HepG2 (cell line): Measurements from ENCODE around the gene ARID5B. TPM values are rescaled to one million over a fixed set of nuclear protein-coding genes. Genes with fewer than 3 reads are reported as not detected.

Source experiments
- ATAC-seq: fragments of 200-7000 bp; cut with Tn5 transposase; 3 replicates; pipeline ENCODE4 v1.9.1; 2020; ENCODE audit warnings: mild to moderate bottlenecking, moderate library complexity
- BruUV-seq: library from RNA; stranded (reverse); fragments of 400-500 nt; replicated peaks from 2 replicates; lab custom pipeline; 2021; lab: Mats Ljungman, UMichigan
- CTCF ChIA-PET: fragments of 300-600 bp; formaldehyde crosslinking; extraction: SDS; loops from one replicate; lab custom pipeline; 2021; ENCODE audit warnings: low total read pairs, inconsistent platforms, low intra/inter-chr PET ratio; lab: Yijun Ruan, JAX
- POLR2A ChIA-PET: fragments of 350-600 bp; sonication (Branson Sonifier 250); formaldehyde crosslinking; loops from one replicate; lab custom pipeline; 2020; ENCODE audit warnings: antibody characterized with exemption, inconsistent platforms; lab: Yijun Ruan, JAX
- DNase-seq: peaks from one replicate; pipeline ENCODE4 v3.0.0-alpha.2; 2015; ENCODE audit warnings: low spot score
- FAIRE-seq: peaks from 3 replicates; lab custom pipeline; 2011; peaks lifted over from hg19 to GRCh38; lab: Jason Lieb, UNC
- H2AFZ ChIP-seq: one replicate; pipeline ENCODE4 v1.6.1; 2011; ENCODE audit warnings: low read length, inconsistent platforms
- H3K27ac ChIP-seq: fragments of 300-600 bp; 3 replicates; pipeline ENCODE4 v1.8.0; 2011; ENCODE audit warnings: mixed run types, mild to moderate bottlenecking, mixed read lengths, low read length, inconsistent platforms; ENCODE audit not compliant: insufficient read depth; ENCODE audit errors: extremely low read length
- H3K27me3 ChIP-seq, 2 experiments: fragments of 200-600 bp in 1 of 2; 2 replicates in 1 of 2; 3 replicates in 1 of 2; pipeline versions ENCODE4 v1.6.0 to v1.8.0; 2011; ENCODE audit warnings: low read length in 2 of 2, mild to moderate bottlenecking in 2 of 2, moderate library complexity in 2 of 2, inconsistent platforms in 1 of 2; ENCODE audit not compliant: insufficient read depth in 2 of 2, control insufficient read depth in 1 of 2
- H3K36me3 ChIP-seq, 2 experiments: fragments of 200-600 bp in 1 of 2; replicated peaks in 1 of 2; 2 replicates in 1 of 2; 3 replicates in 1 of 2; pipeline versions ENCODE4 v1.5.1 to v1.8.0; 2011; ENCODE audit warnings: low read length in 2 of 2, inconsistent platforms in 1 of 2; ENCODE audit not compliant: insufficient read depth in 2 of 2, control insufficient read depth in 1 of 2
- H3K4me1 ChIP-seq: 2 replicates; pipeline ENCODE4 v1.5.1; 2012; ENCODE audit warnings: low read length, inconsistent platforms; ENCODE audit not compliant: insufficient read depth
- H3K4me2 ChIP-seq: 2 replicates; pipeline ENCODE4 v1.6.0; 2011; ENCODE audit warnings: low read depth, low read length, inconsistent platforms
- H3K4me3 ChIP-seq, 3 experiments: fragments of 200-600 bp in 1 of 3; sonication (generic), shearing (Covaris generic) in 1 of 3; replicated peaks in 1 of 3; 2 replicates each; pipeline ENCODE4 v1.5.1; 2011 to 2016; ENCODE audit warnings: low read length in 3 of 3, inconsistent platforms in 2 of 3, low read depth in 2 of 3, mild to moderate bottlenecking in 2 of 3, control low read depth in 1 of 3, mixed read lengths in 1 of 3; ENCODE audit not compliant: insufficient read depth in 1 of 3
- H3K79me2 ChIP-seq: one replicate; pipeline ENCODE4 v1.6.1; 2011; ENCODE audit warnings: low read length, inconsistent platforms; ENCODE audit not compliant: insufficient read depth
- H3K9ac ChIP-seq: 2 replicates; pipeline ENCODE4 v1.6.0; 2011; ENCODE audit warnings: mild to moderate bottlenecking, low read depth, low read length, inconsistent platforms; ENCODE audit not compliant: insufficient read depth
- H3K9me3 ChIP-seq: 2 replicates; pipeline ENCODE4 v1.5.1; 2012; ENCODE audit warnings: mild to moderate bottlenecking, low read length
- H4K20me1 ChIP-seq: 2 replicates; pipeline ENCODE4 v1.6.0; 2011; ENCODE audit warnings: inconsistent platforms, mild to moderate bottlenecking, low read length, moderate library complexity; ENCODE audit not compliant: insufficient read depth
- ARID2 ChIP-seq: sonication (generic); formaldehyde crosslinking; IDR thresholded peaks from 2 replicates; pipeline ENCODE4 v1.8.1; 2022; ENCODE audit warnings: mild to moderate bottlenecking, missing genetic modification reagents, borderline replicate concordance
- ATM ChIP-seq: fragments of 450-650 bp; IDR thresholded peaks from 2 replicates; pipeline ENCODE4 v1.7.1; 2017; ENCODE audit warnings: mild to moderate bottlenecking, borderline replicate concordance
- KLF12 ChIP-seq: sonication (generic); formaldehyde crosslinking; IDR thresholded peaks from 2 replicates; pipeline ENCODE4 v1.4.0; 2020; ENCODE audit warnings: missing genetic modification reagents, borderline replicate concordance
- MYC ChIP-seq: sonication (generic); formaldehyde crosslinking; IDR thresholded peaks from 2 replicates; pipeline ENCODE4 v1.9.0; 2021; ENCODE audit warnings: missing genetic modification reagents, borderline replicate concordance
- SRSF4 ChIP-seq: fragments of 200-400 bp; formaldehyde crosslinking; IDR thresholded peaks from one replicate; pipeline ENCODE4 v1.6.1; 2018; ENCODE audit warnings: mild to moderate bottlenecking, low read depth, low read length, moderate library complexity; ENCODE audit not compliant: poor library complexity, severe bottlenecking
- ZNF263 ChIP-seq: sonication (generic); formaldehyde crosslinking; IDR thresholded peaks from 2 replicates; pipeline ENCODE4 v1.4.0; 2020; ENCODE audit warnings: missing genetic modification reagents
- ZNF292 ChIP-seq: sonication (generic); formaldehyde crosslinking; IDR thresholded peaks from 2 replicates; pipeline ENCODE4 v1.8.1; 2022; ENCODE audit warnings: mild to moderate bottlenecking, low read depth, missing genetic modification reagents, borderline replicate concordance
- WGBS: methylation state at CpG from one replicate; pipeline ENCODE4 v1.1.6; 2017; ENCODE audit warnings: low lambda C conversion rate; 5-methylcytosine and 5-hydroxymethylcytosine counted together
- in situ Hi-C: cut with HindIII; loops from 2 replicates; pipeline ENCODE4 v1.10.0; 2017; ENCODE audit warnings: low pct_unique_long_range_greater_than_20kb; ENCODE audit not compliant: extremely low pct_ligation_motif_present
- intact Hi-C: fragments of 100-400 bp; cut with micrococcal nuclease; formaldehyde crosslinking; loops from one replicate; pipeline ENCODE4 v1.10.0; 2022; ENCODE audit not compliant: unreplicated experiment
- polyA plus RNA-seq, 8 experiments: library from polyadenylated mRNA; depleted of rRNA in 3 of 8; stranded (reverse) in 7 of 8; unstranded in 1 of 8; fragments of >200 nt; fragmentation: Illumina TruSeq in 4 of 8; extraction: Trizol in 4 of 8; gene quantifications; 2 replicates each; pipeline versions ENCODE4 v1.2.1 to v1.2.3, GENCODE V29; 2011 to 2016; ENCODE audit warnings: low read depth in 4 of 8, missing spikeins in 1 of 8, mixed read lengths in 1 of 8; ENCODE audit not compliant: insufficient read depth in 1 of 8
- total RNA-seq, 5 experiments: library from RNA; depleted of rRNA; stranded (reverse); fragments of >200 nt; fragmentation: Illumina TruSeq; extraction: Trizol; gene quantifications; 2 replicates each; pipeline ENCODE4 v1.2.3, GENCODE V29; 2016; ENCODE audit warnings: low read depth in 1 of 5
- TF ChIP-seq, protein P1 (sequence below): sonication (generic); formaldehyde crosslinking; IDR thresholded peaks from 2 replicates; pipeline ENCODE4 v1.4.0; 2020; ENCODE audit warnings: missing genetic modification reagents
- TF ChIP-seq, protein P2 (sequence below): sonication (generic); formaldehyde crosslinking; IDR thresholded peaks from 2 replicates; pipeline ENCODE4 v1.8.0; 2022; ENCODE audit warnings: mild to moderate bottlenecking, missing genetic modification reagents, borderline replicate concordance
- TF ChIP-seq, protein P3 (sequence below): sonication (generic); formaldehyde crosslinking; IDR thresholded peaks from 2 replicates; pipeline ENCODE4 v1.8.1; 2022; ENCODE audit warnings: low read depth, mild to moderate bottlenecking, missing genetic modification reagents
- TF ChIP-seq, protein P4 (sequence below): IDR thresholded peaks from 2 replicates; pipeline ENCODE4 v1.6.1; 2012; ENCODE audit warnings: inconsistent platforms
- TF ChIP-seq, protein P5 (sequence below): sonication (generic); formaldehyde crosslinking; conservative IDR thresholded peaks from 2 replicates; pipeline ENCODE4 v1.8.1; 2023; ENCODE audit warnings: missing genetic modification reagents

The ARID5B gene
- total and polyA plus RNA-seq, 2 of the 13 experiments (the other 11 are each of a cell fraction or from before 2014, with no cell fraction given) = 6.2 to 21.1 TPM

DNA sequence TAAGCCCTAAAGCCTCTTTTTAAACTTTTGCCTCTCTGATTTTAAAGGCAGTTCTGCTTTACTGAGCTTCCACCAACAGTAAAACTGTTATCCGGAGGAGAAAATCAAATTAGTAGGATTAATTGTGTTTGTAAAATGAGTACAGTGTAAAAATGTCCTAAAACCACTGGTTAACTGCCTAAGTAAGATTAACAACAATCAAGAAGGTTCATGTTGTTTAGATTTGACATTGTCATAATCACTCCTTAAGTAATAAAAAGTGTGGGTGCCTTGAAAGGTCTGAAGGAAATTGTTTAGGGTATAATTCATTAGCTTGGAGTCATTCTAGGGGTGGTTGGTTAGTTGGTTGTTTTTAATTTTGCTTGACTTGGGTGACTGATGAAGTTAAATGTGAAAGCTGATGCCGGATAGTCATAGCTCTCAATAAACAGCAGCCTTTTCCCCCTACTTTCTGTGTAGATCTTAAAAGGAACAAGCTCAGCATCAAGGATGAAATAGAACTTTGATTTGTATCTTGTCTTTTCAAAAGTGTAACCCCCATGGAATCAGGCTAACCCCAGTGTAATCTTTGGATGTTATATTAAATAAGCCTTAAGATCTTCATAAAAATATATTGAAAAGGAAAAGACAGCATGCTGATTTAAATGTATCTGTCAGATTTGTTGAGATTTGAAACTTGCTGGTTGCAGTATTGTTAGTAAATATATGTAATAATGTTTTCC lies 148.3 kb downstream of the ARID5B start:
- ChIA-PET CTCF (no interaction called here), POLR2A (interaction anchor here (0.8 to 7.9 kb wide), 22 partner anchors 9 to 219 kb away, joined by 3 to 156 read pairs (median 6); partner anchors contain the start of genes ARID5B and RTKN2)
- in situ Hi-C loops = loop anchor here (5.0 to 10.0 kb wide), 3 partner anchors 48 to 195 kb away; partner anchors contain the start of gene ARID5B
- H3K4me1 ChIP-seq = peaks cover 86% of the 10 kb centered on the region
- H3K36me3 ChIP-seq = peaks cover 16 to 22% of the 10 kb centered on the region in 2 experiments
- DNase-seq (no peak), ATAC-seq (no peak), FAIRE-seq (no peak)
- peak overlapping the region; percentile 69 to 81 (median 71) for H3K4me3 ChIP-seq
- H3K27ac ChIP-seq = peak overlapping the region; percentile 89
- intact Hi-C loops = loop anchor here (1.0 to 5.0 kb wide), 4 partner anchors 33 to 133 kb away; no protein-coding TSS in a partner anchor
- H3K4me2 ChIP-seq = peak overlapping the region; percentile 81
- 0 out of 2 replicates have a peak, but pooled peaks cover 4% of the 10 kb centered on the region for H4K20me1 ChIP-seq
- BruUV-seq = TSS peak; percentile 63
- H3K9ac ChIP-seq = peak overlapping the region; percentile 90
- H2AFZ ChIP-seq = no peak overlapping the region
- H3K27me3 ChIP-seq = no peaks in the 10 kb centered on the region; a peak in 1 of 5 replicates
- H3K79me2 ChIP-seq = peaks cover 73% of the 10 kb centered on the region
- WGBS = 10% methylated on average over 2 of the region's 2 CpGs
- no peaks in the 10 kb centered on the region for H3K9me3 ChIP-seq
- TF ChIP-seq, protein P1, sequence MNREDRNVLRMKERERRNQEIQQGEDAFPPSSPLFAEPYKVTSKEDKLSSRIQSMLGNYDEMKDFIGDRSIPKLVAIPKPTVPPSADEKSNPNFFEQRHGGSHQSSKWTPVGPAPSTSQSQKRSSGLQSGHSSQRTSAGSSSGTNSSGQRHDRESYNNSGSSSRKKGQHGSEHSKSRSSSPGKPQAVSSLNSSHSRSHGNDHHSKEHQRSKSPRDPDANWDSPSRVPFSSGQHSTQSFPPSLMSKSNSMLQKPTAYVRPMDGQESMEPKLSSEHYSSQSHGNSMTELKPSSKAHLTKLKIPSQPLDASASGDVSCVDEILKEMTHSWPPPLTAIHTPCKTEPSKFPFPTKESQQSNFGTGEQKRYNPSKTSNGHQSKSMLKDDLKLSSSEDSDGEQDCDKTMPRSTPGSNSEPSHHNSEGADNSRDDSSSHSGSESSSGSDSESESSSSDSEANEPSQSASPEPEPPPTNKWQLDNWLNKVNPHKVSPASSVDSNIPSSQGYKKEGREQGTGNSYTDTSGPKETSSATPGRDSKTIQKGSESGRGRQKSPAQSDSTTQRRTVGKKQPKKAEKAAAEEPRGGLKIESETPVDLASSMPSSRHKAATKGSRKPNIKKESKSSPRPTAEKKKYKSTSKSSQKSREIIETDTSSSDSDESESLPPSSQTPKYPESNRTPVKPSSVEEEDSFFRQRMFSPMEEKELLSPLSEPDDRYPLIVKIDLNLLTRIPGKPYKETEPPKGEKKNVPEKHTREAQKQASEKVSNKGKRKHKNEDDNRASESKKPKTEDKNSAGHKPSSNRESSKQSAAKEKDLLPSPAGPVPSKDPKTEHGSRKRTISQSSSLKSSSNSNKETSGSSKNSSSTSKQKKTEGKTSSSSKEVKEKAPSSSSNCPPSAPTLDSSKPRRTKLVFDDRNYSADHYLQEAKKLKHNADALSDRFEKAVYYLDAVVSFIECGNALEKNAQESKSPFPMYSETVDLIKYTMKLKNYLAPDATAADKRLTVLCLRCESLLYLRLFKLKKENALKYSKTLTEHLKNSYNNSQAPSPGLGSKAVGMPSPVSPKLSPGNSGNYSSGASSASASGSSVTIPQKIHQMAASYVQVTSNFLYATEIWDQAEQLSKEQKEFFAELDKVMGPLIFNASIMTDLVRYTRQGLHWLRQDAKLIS (CRISPR knock-in tag) = no peak
- no peak for TF ChIP-seq SRSF4
- TF ChIP-seq, protein P2, sequence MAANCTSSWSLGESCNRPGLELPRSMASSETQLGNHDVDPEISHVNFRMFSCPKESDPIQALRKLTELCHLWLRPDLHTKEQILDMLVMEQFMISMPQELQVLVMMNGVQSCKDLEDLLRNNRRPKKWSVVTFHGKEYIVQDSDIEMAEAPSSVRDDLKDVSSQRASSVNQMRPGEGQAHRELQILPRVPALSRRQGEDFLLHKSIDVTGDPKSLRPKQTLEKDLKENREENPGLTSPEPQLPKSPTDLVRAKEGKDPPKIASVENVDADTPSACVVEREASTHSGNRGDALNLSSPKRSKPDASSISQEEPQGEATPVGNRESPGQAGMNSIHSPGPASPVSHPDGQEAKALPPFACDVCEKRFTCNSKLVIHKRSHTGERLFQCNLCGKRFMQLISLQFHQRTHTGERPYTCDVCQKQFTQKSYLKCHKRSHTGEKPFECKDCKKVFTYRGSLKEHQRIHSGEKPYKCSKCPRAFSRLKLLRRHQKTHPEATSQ = 0 out of 2 replicates have a peak, but pooled peaks have one; percentile 6
- TF ChIP-seq ATM = no peak
- no peak for TF ChIP-seq MYC (CRISPR knock-in tag)
- TF ChIP-seq, protein P3, sequence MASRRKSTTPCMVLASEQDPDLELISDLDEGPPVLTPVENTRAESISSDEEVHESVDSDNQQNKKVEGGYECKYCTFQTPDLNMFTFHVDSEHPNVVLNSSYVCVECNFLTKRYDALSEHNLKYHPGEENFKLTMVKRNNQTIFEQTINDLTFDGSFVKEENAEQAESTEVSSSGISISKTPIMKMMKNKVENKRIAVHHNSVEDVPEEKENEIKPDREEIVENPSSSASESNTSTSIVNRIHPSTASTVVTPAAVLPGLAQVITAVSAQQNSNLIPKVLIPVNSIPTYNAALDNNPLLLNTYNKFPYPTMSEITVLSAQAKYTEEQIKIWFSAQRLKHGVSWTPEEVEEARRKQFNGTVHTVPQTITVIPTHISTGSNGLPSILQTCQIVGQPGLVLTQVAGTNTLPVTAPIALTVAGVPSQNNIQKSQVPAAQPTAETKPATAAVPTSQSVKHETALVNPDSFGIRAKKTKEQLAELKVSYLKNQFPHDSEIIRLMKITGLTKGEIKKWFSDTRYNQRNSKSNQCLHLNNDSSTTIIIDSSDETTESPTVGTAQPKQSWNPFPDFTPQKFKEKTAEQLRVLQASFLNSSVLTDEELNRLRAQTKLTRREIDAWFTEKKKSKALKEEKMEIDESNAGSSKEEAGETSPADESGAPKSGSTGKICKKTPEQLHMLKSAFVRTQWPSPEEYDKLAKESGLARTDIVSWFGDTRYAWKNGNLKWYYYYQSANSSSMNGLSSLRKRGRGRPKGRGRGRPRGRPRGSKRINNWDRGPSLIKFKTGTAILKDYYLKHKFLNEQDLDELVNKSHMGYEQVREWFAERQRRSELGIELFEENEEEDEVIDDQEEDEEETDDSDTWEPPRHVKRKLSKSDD (CRISPR knock-in tag) = no peak
- TF ChIP-seq, protein P4, sequence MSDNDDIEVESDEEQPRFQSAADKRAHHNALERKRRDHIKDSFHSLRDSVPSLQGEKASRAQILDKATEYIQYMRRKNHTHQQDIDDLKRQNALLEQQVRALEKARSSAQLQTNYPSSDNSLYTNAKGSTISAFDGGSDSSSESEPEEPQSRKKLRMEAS = no peak
- TF ChIP-seq, protein P5, sequence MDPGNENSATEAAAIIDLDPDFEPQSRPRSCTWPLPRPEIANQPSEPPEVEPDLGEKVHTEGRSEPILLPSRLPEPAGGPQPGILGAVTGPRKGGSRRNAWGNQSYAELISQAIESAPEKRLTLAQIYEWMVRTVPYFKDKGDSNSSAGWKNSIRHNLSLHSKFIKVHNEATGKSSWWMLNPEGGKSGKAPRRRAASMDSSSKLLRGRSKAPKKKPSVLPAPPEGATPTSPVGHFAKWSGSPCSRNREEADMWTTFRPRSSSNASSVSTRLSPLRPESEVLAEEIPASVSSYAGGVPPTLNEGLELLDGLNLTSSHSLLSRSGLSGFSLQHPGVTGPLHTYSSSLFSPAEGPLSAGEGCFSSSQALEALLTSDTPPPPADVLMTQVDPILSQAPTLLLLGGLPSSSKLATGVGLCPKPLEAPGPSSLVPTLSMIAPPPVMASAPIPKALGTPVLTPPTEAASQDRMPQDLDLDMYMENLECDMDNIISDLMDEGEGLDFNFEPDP = 0 out of 2 replicates have a peak, but pooled peaks have one; percentile 61
- no peak for TF ChIP-seq ZNF263 (CRISPR knock-in tag)
- TF ChIP-seq KLF12 (CRISPR knock-in tag) = no peak
- no peak for TF ChIP-seq ZNF292
- TF ChIP-seq ARID2 (CRISPR knock-in tag) = 0 out of 2 replicates have a peak, but pooled peaks have one; percentile 17
